GM08714 (cell line): ENCODE data around the gene ASTN2.
"Not testable (repeated sequence)": the region's sequence is repeated elsewhere in the genome, so short reads cannot be mapped to it uniquely, and the experiment has no call there.

ENCODE experiments used
- H3K4me3 ChIP-seq: fragments of 200-500 bp; sonication (Bioruptor generic); 2 replicates; pipeline ENCODE4 v1.5.1; 2014; ENCODE audit warnings: mild to moderate bottlenecking, low read length, inconsistent platforms
- ZNF274 ChIP-seq: IDR thresholded peaks from 2 replicates; pipeline ENCODE4 v1.6.1; 2012; ENCODE audit warnings: mild to moderate bottlenecking, low read depth, low read length

The ASTN2 gene

GRCh38 chr9:117084221-117084620 lies 330.6 kb downstream of the ASTN2 start:
- TF ChIP-seq ZNF274, result no peak
- no peak overlapping the region for H3K4me3 ChIP-seq

GRCh38 chr9:117083559-117083958 lies 331.3 kb downstream of the ASTN2 start:
- TF ChIP-seq ZNF274, result no peak
- no peak overlapping the region for H3K4me3 ChIP-seq

- TF ChIP-seq ZNF274, result no peak
- H3K4me3 ChIP-seq, result no peak overlapping the region
These were observed 333.1 kb downstream of the ASTN2 start for GRCh38 chr9:117081641-117082317.

GRCh38 chr9:117080765-117081390 lies 334.0 kb downstream of the ASTN2 start:
- no peak for TF ChIP-seq ZNF274

GRCh38 chr9:117076571-117077290 lies 338.1 kb downstream of the ASTN2 start:
- H3K4me3 ChIP-seq, result no peak overlapping the region
- TF ChIP-seq ZNF274, result no peak

More at GRCh38 chr9:117080765-117081390, 334.0 kb downstream of the ASTN2 start:
- H3K4me3 ChIP-seq, result no peak overlapping the region

- no peak for TF ChIP-seq ZNF274
- no peak overlapping the region for H3K4me3 ChIP-seq
These were observed 339.2 kb downstream of the ASTN2 start for GRCh38 chr9:117075636-117076035.

GRCh38 chr9:117074784-117075520 lies 339.9 kb downstream of the ASTN2 start:
- H3K4me3 ChIP-seq, result no peak overlapping the region
- TF ChIP-seq ZNF274, result no peak

GRCh38 chr9:117074342-117074662 lies 340.6 kb downstream of the ASTN2 start:
- no peak for TF ChIP-seq ZNF274
- no peak overlapping the region for H3K4me3 ChIP-seq

- no peak for TF ChIP-seq ZNF274
- H3K4me3 ChIP-seq, result no peak overlapping the region
These were observed 341.1 kb downstream of the ASTN2 start for GRCh38 chr9:117073539-117074341.

GRCh38 chr9:117073071-117073470 lies 341.8 kb downstream of the ASTN2 start:
- TF ChIP-seq ZNF274, result no peak
- H3K4me3 ChIP-seq, result no peak overlapping the region

GRCh38 chr9:117072216-117072615 lies 342.6 kb downstream of the ASTN2 start:
- H3K4me3 ChIP-seq, result no peak overlapping the region
- TF ChIP-seq ZNF274, result no peak

- not testable (repeated sequence) for H3K4me3 ChIP-seq
These were observed 343.1 kb downstream of the ASTN2 start for GRCh38 chr9:117071673-117072207.

- H3K4me3 ChIP-seq, result no peak overlapping the region
- no peak for TF ChIP-seq ZNF274
These were observed 351.0 kb downstream of the ASTN2 start for GRCh38 chr9:117063721-117064471.
